ENCODE measurements around the gene PTRHD1. TPM values are rescaled to one million over a fixed set of nuclear protein-coding genes. Genes with fewer than 3 reads are reported as not detected.
A peak's percentile ranks its signal among the peaks of the same experiment; 100 is the strongest.
"Not testable (repeated sequence)": the region's sequence is repeated elsewhere in the genome, so short reads cannot be mapped to it uniquely, and the experiment has no call there.

PTRHD1 gene
- total RNA-seq, 1 experiment from 2014 or later = 33.4 TPM

- Histone ChIP-seq H3K27ac (ENCODE audit: low read depth, low read length, poor library complexity, severe bottlenecking) (peak overlapping the region; percentile 31), H3K4me1 (ENCODE audit: insufficient read depth, low read length, poor library complexity, severe bottlenecking) (peaks cover 8% of the 10 kb centered on the region), H3K4me3 (ENCODE audit: low read depth, low read length, poor library complexity, severe bottlenecking) (no peak overlapping the region), H3K27me3 (replicated peaks; ENCODE audit: insufficient read depth, low read depth, low read length, poor library complexity) (no peaks in the 10 kb centered on the region), H3K36me3 (ENCODE audit: insufficient read depth, low read length, poor library complexity, severe bottlenecking) (peaks cover 27% of the 10 kb centered on the region), H3K9me3 (ENCODE audit: low read depth, low read length, poor library complexity, severe bottlenecking) (no peaks in the 10 kb centered on the region)
- no peak for DNase-seq (ENCODE audit: low spot score)
- POLR2A ChIA-PET (ENCODE audit: low non-redundant PET) = no interaction called here
- no TSS peak for BruUV-seq (replicated peaks)
- TF ChIP-seq EZH2 (IDR thresholded peaks at IDR 0.05; ENCODE audit: borderline replicate concordance, low read depth, low read length, poor library complexity, severe bottlenecking) (no peak), CTCF (conservative IDR thresholded peaks at IDR 0.05; ENCODE audit: low read depth, low read length) (no peak)
- CTCF ChIA-PET = no interaction called here
- intact Hi-C loops (cut with micrococcal nuclease; ENCODE audit: unreplicated experiment) = no loop called here
Observed at GRCh38 chr2:24809316-24810007, 16.3 kb upstream of the PTRHD1 start.

GRCh38 chr2:24806661-24807036 lies 13.5 kb upstream of the PTRHD1 start:
- H3K4me1 ChIP-seq (ENCODE audit: insufficient read depth, low read length, poor library complexity, severe bottlenecking) = peaks cover 8% of the 10 kb centered on the region
- no peaks in the 10 kb centered on the region for H3K27me3 ChIP-seq (replicated peaks; ENCODE audit: insufficient read depth, low read depth, low read length, poor library complexity)
- intact Hi-C loops (cut with micrococcal nuclease; ENCODE audit: unreplicated experiment) = no loop called here
- DNase-seq (ENCODE audit: low spot score) = no peak
- ChIA-PET POLR2A (ENCODE audit: low non-redundant PET) (no interaction called here), CTCF (no interaction called here)
- peak overlapping the region; percentile 40 for H3K27ac ChIP-seq (ENCODE audit: low read depth, low read length, poor library complexity, severe bottlenecking)
- H3K4me3 ChIP-seq (ENCODE audit: low read depth, low read length, poor library complexity, severe bottlenecking) = no peak overlapping the region
- BruUV-seq (replicated peaks) = no TSS peak
- peaks cover 11% of the 10 kb centered on the region for H3K36me3 ChIP-seq (ENCODE audit: insufficient read depth, low read length, poor library complexity, severe bottlenecking)
- TF ChIP-seq CTCF (conservative IDR thresholded peaks at IDR 0.05; ENCODE audit: low read depth, low read length) (no peak), EZH2 (IDR thresholded peaks at IDR 0.05; ENCODE audit: borderline replicate concordance, low read depth, low read length, poor library complexity, severe bottlenecking) (no peak)
- no peaks in the 10 kb centered on the region for H3K9me3 ChIP-seq (ENCODE audit: low read depth, low read length, poor library complexity, severe bottlenecking)

- H3K4me3 ChIP-seq (ENCODE audit: low read depth, low read length, poor library complexity, severe bottlenecking); DNase-seq (ENCODE audit: low spot score); H3K4me1 ChIP-seq (ENCODE audit: insufficient read depth, low read length, poor library complexity, severe bottlenecking); H3K9me3 ChIP-seq (ENCODE audit: low read depth, low read length, poor library complexity, severe bottlenecking); H3K27me3 ChIP-seq (replicated peaks; ENCODE audit: insufficient read depth, low read depth, low read length, poor library complexity); POLR2A ChIA-PET (ENCODE audit: low non-redundant PET); BruUV-seq (replicated peaks); CTCF ChIA-PET; intact Hi-C loops (cut with micrococcal nuclease; ENCODE audit: unreplicated experiment): not testable (repeated sequence)
- peaks cover 11% of the 10 kb centered on the region for H3K36me3 ChIP-seq (ENCODE audit: insufficient read depth, low read length, poor library complexity, severe bottlenecking)
- H3K27ac ChIP-seq (ENCODE audit: low read depth, low read length, poor library complexity, severe bottlenecking) = peak overlapping the region; percentile 40
Observed at GRCh38 chr2:24805811-24806660, 12.8 kb upstream of the PTRHD1 start.

GRCh38 chr2:24800487-24800886 lies 7.3 kb upstream of the PTRHD1 start:
- H3K9me3 ChIP-seq (ENCODE audit: low read depth, low read length, poor library complexity, severe bottlenecking); H3K27me3 ChIP-seq (replicated peaks; ENCODE audit: insufficient read depth, low read depth, low read length, poor library complexity); POLR2A ChIA-PET (ENCODE audit: low non-redundant PET); CTCF ChIA-PET; DNase-seq (ENCODE audit: low spot score); H3K27ac ChIP-seq (ENCODE audit: low read depth, low read length, poor library complexity, severe bottlenecking); BruUV-seq (replicated peaks); H3K4me3 ChIP-seq (ENCODE audit: low read depth, low read length, poor library complexity, severe bottlenecking); H3K4me1 ChIP-seq (ENCODE audit: insufficient read depth, low read length, poor library complexity, severe bottlenecking); intact Hi-C loops (cut with micrococcal nuclease; ENCODE audit: unreplicated experiment): not testable (repeated sequence)
- peaks cover 39% of the 10 kb centered on the region for H3K36me3 ChIP-seq (ENCODE audit: insufficient read depth, low read length, poor library complexity, severe bottlenecking)
